Brain microvascular endothelial cell (primary cell): ENCODE measurements around the gene AFMID.

Source experiments
- DNase-seq: peaks from one replicate; pipeline ENCODE4 v3.0.0-alpha.2; 2020
- H3K27ac ChIP-seq: fragments of 250-450 bp; sonication (Bioruptor Pico); 2 replicates; pipeline ENCODE4 v1.5.1; 2020; ENCODE audit warnings: mild to moderate bottlenecking, moderate library complexity
- H3K27me3 ChIP-seq: fragments of 250-450 bp; sonication (Bioruptor Pico); replicated peaks from 2 replicates; pipeline ENCODE4 v1.5.1; 2020; ENCODE audit warnings: mild to moderate bottlenecking
- H3K36me3 ChIP-seq: fragments of 250-450 bp; sonication (Bioruptor Pico); replicated peaks from 2 replicates; pipeline ENCODE4 v1.5.1; 2020; ENCODE audit warnings: mild to moderate bottlenecking
- H3K4me3 ChIP-seq: 2 replicates; pipeline ENCODE4 v1.5.1; 2011; ENCODE audit warnings: low read depth, mild to moderate bottlenecking, control low read depth, low read length, moderate library complexity
- in situ Hi-C: cut with HindIII; loops from 2 replicates; pipeline ENCODE4 v1.10.0; 2017; ENCODE audit warnings: low sequenced_read_pairs, low pct_ligation_motif_present
- TF ChIP-seq, protein P1 (sequence below): IDR thresholded peaks from 2 replicates; pipeline ENCODE4 v1.5.1; 2011; ENCODE audit warnings: low read depth, mild to moderate bottlenecking, moderate library complexity, low read length, control low read depth, inconsistent platforms; ENCODE audit errors: missing control alignments

The AFMID gene

GRCh38 chr17:78184868-78185267 lies 2.3 kb upstream of the AFMID start:
- H3K27ac ChIP-seq, result no peak overlapping the region
- no peaks in the 10 kb centered on the region for H3K36me3 ChIP-seq
- TF ChIP-seq, protein P1, sequence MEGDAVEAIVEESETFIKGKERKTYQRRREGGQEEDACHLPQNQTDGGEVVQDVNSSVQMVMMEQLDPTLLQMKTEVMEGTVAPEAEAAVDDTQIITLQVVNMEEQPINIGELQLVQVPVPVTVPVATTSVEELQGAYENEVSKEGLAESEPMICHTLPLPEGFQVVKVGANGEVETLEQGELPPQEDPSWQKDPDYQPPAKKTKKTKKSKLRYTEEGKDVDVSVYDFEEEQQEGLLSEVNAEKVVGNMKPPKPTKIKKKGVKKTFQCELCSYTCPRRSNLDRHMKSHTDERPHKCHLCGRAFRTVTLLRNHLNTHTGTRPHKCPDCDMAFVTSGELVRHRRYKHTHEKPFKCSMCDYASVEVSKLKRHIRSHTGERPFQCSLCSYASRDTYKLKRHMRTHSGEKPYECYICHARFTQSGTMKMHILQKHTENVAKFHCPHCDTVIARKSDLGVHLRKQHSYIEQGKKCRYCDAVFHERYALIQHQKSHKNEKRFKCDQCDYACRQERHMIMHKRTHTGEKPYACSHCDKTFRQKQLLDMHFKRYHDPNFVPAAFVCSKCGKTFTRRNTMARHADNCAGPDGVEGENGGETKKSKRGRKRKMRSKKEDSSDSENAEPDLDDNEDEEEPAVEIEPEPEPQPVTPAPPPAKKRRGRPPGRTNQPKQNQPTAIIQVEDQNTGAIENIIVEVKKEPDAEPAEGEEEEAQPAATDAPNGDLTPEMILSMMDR, result no peak
- no peak for DNase-seq
- H3K27me3 ChIP-seq, result no peaks in the 10 kb centered on the region
- in situ Hi-C loops, result no loop called here
- no peak overlapping the region for H3K4me3 ChIP-seq

DNA sequence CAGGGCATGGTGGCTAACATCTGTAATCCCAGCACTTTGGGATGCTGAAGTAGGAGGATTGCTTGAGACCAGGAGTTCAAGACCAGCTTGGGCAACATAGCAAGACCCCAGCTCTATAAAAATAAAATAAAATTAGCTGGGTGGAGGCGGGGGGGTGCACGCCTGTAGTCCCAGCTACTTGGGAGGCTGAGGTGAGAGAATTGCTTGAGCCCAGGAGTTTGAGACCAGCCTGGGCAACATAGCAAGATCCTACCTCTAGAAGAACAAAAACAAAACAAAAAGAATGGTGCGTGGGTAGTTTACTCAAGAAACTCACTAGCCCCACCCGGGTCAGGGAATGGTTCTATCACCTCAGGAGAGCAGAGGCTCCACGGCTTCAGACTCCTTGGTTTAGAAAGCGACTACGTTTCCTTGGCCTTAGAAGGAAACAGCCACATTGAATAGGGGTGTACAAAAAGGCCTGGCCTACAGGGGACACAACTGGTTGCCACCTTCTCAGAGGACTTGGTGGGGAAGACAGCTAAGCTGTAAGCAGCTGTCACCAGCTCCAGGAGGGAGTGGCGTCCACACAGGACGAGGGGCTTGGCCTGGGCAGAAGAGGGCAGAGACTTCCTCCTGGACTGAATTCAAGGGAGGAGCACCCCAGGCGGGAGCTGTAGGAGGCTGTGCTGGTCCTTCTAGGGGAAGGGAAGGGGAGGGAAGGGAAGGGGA lies 1.0 kb upstream of the AFMID start:
- Histone ChIP-seq H3K27me3 (no peaks in the 10 kb centered on the region), H3K4me3 (peak overlapping the region; percentile 77), H3K36me3 (peaks cover 1% of the 10 kb centered on the region), H3K27ac (no peak overlapping the region)
- in situ Hi-C loops, result no loop called here
- no peak for DNase-seq
- TF ChIP-seq, protein P1, result no peak

DNA sequence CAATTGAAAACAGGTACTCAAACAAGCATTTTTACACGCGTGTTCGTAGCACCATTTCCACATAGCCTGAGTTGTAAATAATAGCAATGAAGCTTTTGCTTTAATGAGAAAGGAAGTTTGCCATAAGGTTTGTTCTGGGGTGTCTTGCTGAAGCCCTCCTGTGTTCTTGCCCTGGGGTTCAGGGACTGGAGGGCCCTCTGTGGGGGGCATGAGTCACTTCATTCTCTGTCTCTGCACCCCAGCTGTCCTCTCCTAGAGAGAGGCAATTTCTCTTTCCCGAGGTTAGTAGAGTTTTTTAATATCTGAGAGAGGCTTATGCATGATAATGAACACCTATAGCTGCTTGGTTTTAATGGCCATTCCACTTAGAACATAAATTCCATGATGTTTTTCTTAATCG lies 9.6 kb downstream of the AFMID start:
- H3K4me3 ChIP-seq, result no peak overlapping the region
- peaks cover 16% of the 10 kb centered on the region for H3K36me3 ChIP-seq
- H3K27ac ChIP-seq, result no peak overlapping the region
- TF ChIP-seq, protein P1, result no peak
- H3K27me3 ChIP-seq, result no peaks in the 10 kb centered on the region
- in situ Hi-C loops, result no loop called here
- DNase-seq, result no peak

DNA sequence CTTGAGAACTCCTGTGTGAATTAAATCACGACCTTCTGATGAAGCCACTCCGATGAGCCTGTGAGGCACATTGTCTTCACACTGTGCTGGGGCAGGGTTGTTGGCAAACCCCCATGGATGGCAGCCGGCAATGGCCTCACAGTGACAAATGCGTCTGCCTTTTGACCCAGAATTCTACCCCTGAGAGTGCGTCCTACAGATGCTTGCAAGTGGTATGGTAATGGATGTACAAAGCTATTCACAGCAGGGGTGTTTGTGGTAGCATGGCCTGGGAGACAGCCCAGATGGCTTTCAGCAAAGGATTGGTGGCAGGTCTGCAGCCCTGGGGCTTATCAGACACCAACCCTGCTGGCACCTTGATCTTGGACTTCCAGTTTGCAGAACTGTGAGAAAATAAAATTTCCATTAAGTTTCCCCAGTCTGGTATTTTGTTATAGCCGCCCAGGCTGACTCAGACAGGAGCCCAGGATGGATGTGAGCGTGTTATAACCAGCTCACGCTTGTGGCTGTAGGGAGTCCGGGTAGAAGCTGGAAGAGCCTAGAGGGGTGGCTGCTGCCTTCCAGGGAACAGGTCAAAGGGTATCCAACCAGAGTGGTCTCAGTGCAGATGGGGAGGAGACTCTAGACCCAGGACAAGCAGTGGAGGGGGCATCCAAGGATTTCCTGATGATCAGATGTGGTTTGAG lies 10.1 kb downstream of the AFMID start:
- no peak overlapping the region for H3K27ac ChIP-seq
- in situ Hi-C loops, result no loop called here
- H3K27me3 ChIP-seq, result no peaks in the 10 kb centered on the region
- DNase-seq, result no peak
- peaks cover 16% of the 10 kb centered on the region for H3K36me3 ChIP-seq
- TF ChIP-seq, protein P1, result no peak
- no peak overlapping the region for H3K4me3 ChIP-seq

GRCh38 chr17:78200451-78200850 lies 13.3 kb downstream of the AFMID start:
- H3K27ac ChIP-seq, result no peak overlapping the region

More at GRCh38 chr17:78200451-78200850, 13.3 kb downstream of the AFMID start:
- DNase-seq, result no peak
- in situ Hi-C loops, result no loop called here
- peaks cover 10% of the 10 kb centered on the region for H3K36me3 ChIP-seq
- no peaks in the 10 kb centered on the region for H3K27me3 ChIP-seq
- TF ChIP-seq, protein P1, result no peak
- H3K4me3 ChIP-seq, result no peak overlapping the region
